ENCODE data around the gene SHMT2. TPM values are rescaled to one million over a fixed set of nuclear protein-coding genes. Genes with fewer than 3 reads are reported as not detected.

Gene SHMT2
- total RNA-seq, 1 donor from 2014 or later: 197 TPM

DNA sequence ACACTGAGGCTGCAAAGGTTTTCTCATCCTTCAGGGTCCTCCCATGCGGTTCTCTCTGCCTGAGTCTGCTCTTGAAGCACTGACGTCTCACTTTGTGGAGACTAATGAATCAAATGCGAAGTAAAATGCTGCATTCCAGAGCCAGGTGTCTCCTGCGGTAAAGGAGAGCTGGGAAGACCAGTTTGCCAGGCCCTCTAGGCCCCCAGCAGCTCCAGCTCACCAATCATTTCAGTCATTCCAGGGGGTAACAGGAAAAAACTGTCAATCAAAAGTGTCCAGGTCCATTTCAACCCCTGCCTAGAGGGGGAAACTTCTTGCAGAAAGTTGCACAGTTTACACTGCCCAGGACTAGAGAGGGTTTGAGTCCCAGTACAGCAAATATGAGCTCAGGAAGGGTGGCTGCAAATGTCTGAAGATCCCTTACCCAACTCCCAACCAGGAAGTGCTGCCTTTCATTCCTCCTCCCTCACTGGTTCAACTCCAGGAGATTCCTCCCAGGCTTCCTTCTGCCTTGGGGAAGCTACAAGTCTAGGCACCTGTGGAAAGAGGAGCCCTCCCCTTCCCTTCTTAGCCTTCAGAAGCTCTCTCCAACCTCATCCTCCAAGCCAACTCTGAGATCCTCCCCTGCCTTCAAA lies 15.6 kb upstream of the SHMT2 start:
- Histone ChIP-seq H3K9me3 (ENCODE audit: insufficient read depth, low read depth, low read length) (peaks cover 3% of the 10 kb centered on the region), H3K4me1 (ENCODE audit: insufficient read depth, low read length) (peaks cover 11% of the 10 kb centered on the region), H3K36me3 (ENCODE audit: insufficient read depth, low read length) (peaks cover 2% of the 10 kb centered on the region), H3K27ac (ENCODE audit: low read depth, low read length) (no peak overlapping the region), H3K4me2 (ENCODE audit: low read length) (no peak overlapping the region), H3K79me2 (ENCODE audit: insufficient read depth, low read length) (no peaks in the 10 kb centered on the region), H3K4me3 (ENCODE audit: insufficient read depth, low read depth, low read length) (no peak overlapping the region), H3K9ac (ENCODE audit: low read length) (no peak overlapping the region), H4K20me1 (ENCODE audit: insufficient read depth, low read length) (peaks cover 78% of the 10 kb centered on the region), H2AFZ (ENCODE audit: low read depth, low read length) (no peak overlapping the region), H3K27me3 (ENCODE audit: insufficient read depth, low read length) (peaks cover 34% of the 10 kb centered on the region)
- Mint-ChIP-seq H3K9me3 (ENCODE audit: unreplicated experiment) (no peaks in the 10 kb centered on the region), H3K27me3 (ENCODE audit: low read depth, unreplicated experiment) (peaks cover 22% of the 10 kb centered on the region), H3K36me3 (ENCODE audit: low read depth, unreplicated experiment) (peaks cover 17% of the 10 kb centered on the region), H3K4me1 (ENCODE audit: low read depth, unreplicated experiment) (peaks cover 36% of the 10 kb centered on the region), H3K27ac (ENCODE audit: unreplicated experiment) (peak overlapping the region; percentile 91), H3K4me3 (ENCODE audit: unreplicated experiment) (peak overlapping the region; percentile 47)
- DNase-seq (ENCODE audit: low read depth) (no peak), FAIRE-seq (no peak)
- TF ChIP-seq CTCF (IDR thresholded peaks at IDR 0.05; ENCODE audit: insufficient read depth, low read depth, low read length) (no peak), EZH2 (IDR thresholded peaks at IDR 0.05; ENCODE audit: insufficient read depth, low read length) (no peak)

DNA sequence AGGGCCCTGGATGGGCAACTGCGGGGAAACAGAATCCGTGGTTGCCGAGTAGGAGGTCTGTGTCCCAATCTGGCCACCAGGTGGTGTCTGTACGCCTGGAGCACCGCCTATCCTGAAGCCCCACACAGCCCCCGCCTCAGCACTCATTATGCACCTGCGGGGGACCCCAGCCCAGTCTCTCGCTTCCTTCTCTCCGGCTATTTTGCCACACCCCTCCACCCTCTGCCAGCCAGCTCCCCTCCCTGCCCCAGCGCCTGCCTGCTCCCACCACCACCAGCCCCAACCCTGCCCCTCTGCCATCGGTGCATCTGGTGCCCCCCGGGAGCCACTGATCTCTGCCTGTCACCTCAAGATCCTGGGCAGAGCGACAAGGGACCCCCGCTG lies 15.1 kb upstream of the SHMT2 start:
- Mint-ChIP-seq H3K27me3 (ENCODE audit: low read depth, unreplicated experiment) (peaks cover 27% of the 10 kb centered on the region), H3K27ac (ENCODE audit: unreplicated experiment) (peak overlapping the region; percentile 91), H3K9me3 (ENCODE audit: unreplicated experiment) (no peaks in the 10 kb centered on the region)

More for the DNA sequence above, 15.1 kb upstream of the SHMT2 start:
- peak overlapping the region; percentile 45 for H3K4me3 Mint-ChIP-seq (ENCODE audit: unreplicated experiment)
- Histone ChIP-seq H4K20me1 (ENCODE audit: insufficient read depth, low read length) (peaks cover 79% of the 10 kb centered on the region), H3K4me1 (ENCODE audit: insufficient read depth, low read length) (peaks cover 11% of the 10 kb centered on the region), H3K4me2 (ENCODE audit: low read length) (no peak overlapping the region), H3K4me3 (ENCODE audit: insufficient read depth, low read depth, low read length) (no peak overlapping the region), H3K27me3 (ENCODE audit: insufficient read depth, low read length) (peaks cover 39% of the 10 kb centered on the region), H3K27ac (ENCODE audit: low read depth, low read length) (no peak overlapping the region), H3K36me3 (ENCODE audit: insufficient read depth, low read length) (peaks cover 2% of the 10 kb centered on the region), H3K9me3 (ENCODE audit: insufficient read depth, low read depth, low read length) (peaks cover 3% of the 10 kb centered on the region), H3K9ac (ENCODE audit: low read length) (no peak overlapping the region), H3K79me2 (ENCODE audit: insufficient read depth, low read length) (no peaks in the 10 kb centered on the region), H2AFZ (ENCODE audit: low read depth, low read length) (no peak overlapping the region)
- peaks cover 37% of the 10 kb centered on the region for H3K4me1 Mint-ChIP-seq (ENCODE audit: low read depth, unreplicated experiment)
- FAIRE-seq: no peak
- DNase-seq (ENCODE audit: low read depth): no peak
- H3K36me3 Mint-ChIP-seq (ENCODE audit: low read depth, unreplicated experiment): peaks cover 13% of the 10 kb centered on the region
- TF ChIP-seq EZH2 (IDR thresholded peaks at IDR 0.05; ENCODE audit: insufficient read depth, low read length): no peak
- peak; percentile 55 for TF ChIP-seq CTCF (IDR thresholded peaks at IDR 0.05; ENCODE audit: insufficient read depth, low read depth, low read length)
